PC-3 (cell line): ENCODE measurements around the gene FANCE. TPM values are rescaled to one million over a fixed set of nuclear protein-coding genes. Genes with fewer than 3 reads are reported as not detected.

ENCODE experiments used
- ATAC-seq: fragments of 200-7000 bp; cut with Tn5 transposase; 2 replicates; pipeline ENCODE4 v1.9.1; 2020; ENCODE audit warnings: mild to moderate bottlenecking, moderate library complexity
- BruUV-seq: library from RNA; stranded (reverse); fragments of 400-500 nt; replicated peaks from 2 replicates; lab custom pipeline; 2021; lab: Mats Ljungman, UMichigan
- CTCF ChIA-PET: fragments of 300-600 bp; sonication (Branson Sonifier 250); formaldehyde crosslinking; loops from one replicate; lab custom pipeline; 2022; ENCODE audit warnings: antibody characterized with exemption; lab: Charles Lee
- POLR2A ChIA-PET: fragments of 300-600 bp; sonication (Branson Sonifier 250); formaldehyde crosslinking; loops from one replicate; lab custom pipeline; 2022; ENCODE audit warnings: antibody characterized with exemption; ENCODE audit not compliant: unreplicated experiment; lab: Charles Lee
- DNase-seq: peaks from one replicate; pipeline ENCODE4 v3.0.0-alpha.2; 2015
- H2AFZ ChIP-seq: fragments of 300-600 bp; sonication (generic); 2 replicates; pipeline ENCODE4 v1.6.0; 2016; ENCODE audit warnings: antibody characterized with exemption, low read length
- H3F3A ChIP-seq: fragments of 300-600 bp; sonication (generic); one replicate; pipeline ENCODE4 v1.6.0; 2017; ENCODE audit warnings: antibody characterized with exemption, low read length, control low read depth, mild to moderate bottlenecking; ENCODE audit not compliant: unreplicated experiment
- H3K27ac ChIP-seq: fragments of 300-600 bp; sonication (generic); 2 replicates; pipeline ENCODE4 v1.5.1; 2016; ENCODE audit warnings: mild to moderate bottlenecking, low read length
- H3K27me3 ChIP-seq: fragments of 300-600 bp; sonication (generic); 2 replicates; pipeline ENCODE4 v1.6.1; 2016; ENCODE audit warnings: low read length, mixed read lengths
- H3K36me3 ChIP-seq: fragments of 300-600 bp; sonication (generic); 2 replicates; pipeline ENCODE4 v1.6.1; 2016; ENCODE audit warnings: low read depth, mixed run types, low read length, mixed read lengths
- H3K4me1 ChIP-seq: fragments of 300-600 bp; sonication (generic); 2 replicates; pipeline ENCODE4 v1.5.1; 2016; ENCODE audit warnings: low read length; ENCODE audit not compliant: insufficient read depth
- H3K4me2 ChIP-seq: fragments of 300-600 bp; sonication (generic); 2 replicates; pipeline ENCODE4 v1.6.0; 2016; ENCODE audit warnings: low read length
- H3K4me3 ChIP-seq: fragments of 300-600 bp; sonication (generic); 2 replicates; pipeline ENCODE4 v1.5.1; 2016; ENCODE audit warnings: mild to moderate bottlenecking, low read length, mixed read lengths
- H3K79me2 ChIP-seq: fragments of 300-600 bp; sonication (generic); 2 replicates; pipeline ENCODE4 v1.6.1; 2017; ENCODE audit warnings: low read length, mixed read lengths
- H3K9ac ChIP-seq: fragments of 300-600 bp; sonication (generic); 2 replicates; pipeline ENCODE4 v1.6.0; 2016; ENCODE audit warnings: mild to moderate bottlenecking, low read length
- H3K9me2 ChIP-seq: fragments of 300-600 bp; sonication (generic); replicated peaks from 2 replicates; pipeline ENCODE4 v1.6.1; 2016; ENCODE audit warnings: mixed run types, low read length, mixed read lengths
- H3K9me3 ChIP-seq: fragments of 300-600 bp; sonication (generic); 2 replicates; pipeline ENCODE4 v1.6.1; 2016; ENCODE audit warnings: low read length, mixed read lengths
- H4K20me1 ChIP-seq: fragments of 300-600 bp; sonication (generic); 2 replicates; pipeline ENCODE4 v1.6.1; 2016; ENCODE audit warnings: low read length, mixed read lengths
- EZH2 ChIP-seq: fragments of 300-600 bp; sonication (generic); IDR thresholded peaks from one replicate; pipeline ENCODE4 v1.6.1; 2017; ENCODE audit warnings: antibody characterized with exemption, mild to moderate bottlenecking, low read length; ENCODE audit not compliant: unreplicated experiment
- EZH2phosphoT487 ChIP-seq: fragments of 300-600 bp; sonication (generic); IDR thresholded peaks from 2 replicates; pipeline ENCODE4 v1.6.1; 2018; ENCODE audit warnings: mild to moderate bottlenecking, antibody characterized with exemption, low read length, borderline replicate concordance
- intact Hi-C: fragments of 100-400 bp; cut with micrococcal nuclease; formaldehyde crosslinking; loops from 2 replicates; pipeline ENCODE4 v1.9.0; 2023
- total RNA-seq: library from RNA; depleted of rRNA; stranded (reverse); fragments of >200 nt; gene quantifications from 2 replicates; pipeline ENCODE4 v1.2.3, GENCODE V29; 2014
- TF ChIP-seq, protein P1 (sequence below): fragments of 300-600 bp; sonication (generic); conservative IDR thresholded peaks from 2 replicates; pipeline ENCODE4 v1.5.1; 2017; ENCODE audit warnings: antibody characterized with exemption, low read depth, mild to moderate bottlenecking, low read length

Gene FANCE
- total RNA-seq, 1 experiment from 2014 or later, result 13.8 TPM

DNA sequence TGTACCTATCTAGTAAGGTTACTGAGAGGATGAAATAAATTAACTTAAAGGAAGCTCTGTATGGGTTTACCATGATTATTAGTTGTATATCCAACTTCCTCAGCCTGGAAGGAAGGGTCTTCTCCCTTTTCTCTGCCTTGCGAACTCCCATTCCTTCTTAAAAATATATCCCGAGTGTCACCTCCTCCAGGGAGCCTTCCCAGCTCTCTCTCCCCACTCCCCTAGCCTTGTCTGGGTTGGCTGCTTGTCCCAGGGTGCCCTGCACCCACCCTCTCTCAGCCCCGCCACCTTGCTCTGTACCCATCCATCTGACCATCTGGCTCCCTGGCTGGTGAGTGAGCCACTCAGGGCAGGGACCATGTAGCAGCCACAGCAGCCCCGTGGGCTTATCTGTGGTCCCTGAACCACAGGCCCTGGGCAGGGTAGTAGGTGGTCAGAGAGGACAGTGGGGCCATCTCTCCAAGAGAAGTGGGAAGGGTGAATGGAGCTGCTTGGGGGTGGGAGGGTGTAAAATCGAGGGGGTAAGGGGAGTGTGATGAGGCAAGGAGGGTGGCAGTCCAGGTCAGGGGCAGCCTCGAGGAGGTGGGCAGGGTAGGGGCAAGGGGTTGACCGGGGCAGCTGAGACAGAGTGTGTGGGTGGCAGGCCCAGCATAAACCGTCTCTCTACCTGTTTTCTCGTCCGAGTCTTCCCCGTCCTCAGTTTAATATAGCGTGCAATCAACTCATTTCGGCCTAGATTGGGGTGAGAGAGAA, 31.9 kb downstream of the FANCE start:
- Histone ChIP-seq H4K20me1 (no peaks in the 10 kb centered on the region), H3K79me2 (peaks cover 6% of the 10 kb centered on the region; the same call in 1 of the 2 replicates), H3F3A (no peaks in the 10 kb centered on the region), H3K4me1 (peaks cover 39% of the 10 kb centered on the region), H3K4me2 (no peak overlapping the region), H3K27me3 (no peaks in the 10 kb centered on the region), H3K36me3 (no peaks in the 10 kb centered on the region), H3K9me3 (no peaks in the 10 kb centered on the region), H3K9me2 (no peaks in the 10 kb centered on the region), H3K27ac (0 out of 2 replicates have a peak overlapping the region, but pooled peaks have one; percentile 90), H2AFZ (no peak overlapping the region), H3K9ac (no peak overlapping the region), H3K4me3 (no peak overlapping the region)
- TF ChIP-seq EZH2phosphoT487 (no peak), EZH2 (no peak)
- TF ChIP-seq, protein P1, sequence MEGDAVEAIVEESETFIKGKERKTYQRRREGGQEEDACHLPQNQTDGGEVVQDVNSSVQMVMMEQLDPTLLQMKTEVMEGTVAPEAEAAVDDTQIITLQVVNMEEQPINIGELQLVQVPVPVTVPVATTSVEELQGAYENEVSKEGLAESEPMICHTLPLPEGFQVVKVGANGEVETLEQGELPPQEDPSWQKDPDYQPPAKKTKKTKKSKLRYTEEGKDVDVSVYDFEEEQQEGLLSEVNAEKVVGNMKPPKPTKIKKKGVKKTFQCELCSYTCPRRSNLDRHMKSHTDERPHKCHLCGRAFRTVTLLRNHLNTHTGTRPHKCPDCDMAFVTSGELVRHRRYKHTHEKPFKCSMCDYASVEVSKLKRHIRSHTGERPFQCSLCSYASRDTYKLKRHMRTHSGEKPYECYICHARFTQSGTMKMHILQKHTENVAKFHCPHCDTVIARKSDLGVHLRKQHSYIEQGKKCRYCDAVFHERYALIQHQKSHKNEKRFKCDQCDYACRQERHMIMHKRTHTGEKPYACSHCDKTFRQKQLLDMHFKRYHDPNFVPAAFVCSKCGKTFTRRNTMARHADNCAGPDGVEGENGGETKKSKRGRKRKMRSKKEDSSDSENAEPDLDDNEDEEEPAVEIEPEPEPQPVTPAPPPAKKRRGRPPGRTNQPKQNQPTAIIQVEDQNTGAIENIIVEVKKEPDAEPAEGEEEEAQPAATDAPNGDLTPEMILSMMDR, result no peak
- BruUV-seq, result no TSS peak
- POLR2A ChIA-PET, result no interaction called here
- CTCF ChIA-PET, result no interaction called here
- no peak for ATAC-seq
- DNase-seq, result no peak
- intact Hi-C loops, result loop anchor here (2.0 kb wide), 1 partner anchor 15 kb away; the partner anchor contains the start of gene RPL10A

DNA sequence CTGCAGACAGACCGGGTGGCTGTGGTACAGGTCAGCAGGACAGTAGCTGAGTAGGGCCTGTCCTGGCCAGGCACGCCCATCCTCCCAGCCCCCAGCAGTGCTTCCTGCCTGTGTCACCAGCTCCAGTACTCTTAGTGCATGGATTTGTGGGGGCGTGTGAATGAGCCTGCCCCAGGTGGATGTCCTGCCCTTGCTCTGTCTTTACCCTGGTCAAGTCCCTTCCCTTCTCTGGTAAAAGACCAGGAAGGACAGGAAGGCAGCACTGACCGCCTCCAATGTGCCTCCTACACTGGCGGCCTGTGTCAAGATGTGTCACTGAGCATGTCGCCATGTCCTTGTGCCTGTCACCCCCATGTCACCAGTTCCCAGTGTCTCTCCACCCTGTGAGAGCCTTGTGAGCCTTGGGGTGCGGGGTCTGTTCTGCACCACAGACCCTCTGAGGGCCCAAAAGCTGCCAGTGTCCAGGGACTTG, 32.8 kb downstream of the FANCE start:
- TF ChIP-seq EZH2, result no peak
- TF ChIP-seq EZH2phosphoT487, result no peak
- Histone ChIP-seq H3K9ac (peak overlapping the region; percentile 74; the same call in 1 of the 2 replicates), H3K9me3 (no peaks in the 10 kb centered on the region), H2AFZ (no peak overlapping the region), H3K27ac (peak overlapping the region; percentile 90), H4K20me1 (no peaks in the 10 kb centered on the region), H3K4me3 (peak overlapping the region; percentile 53; the same call in 1 of the 2 replicates), H3K9me2 (no peaks in the 10 kb centered on the region), H3K4me2 (peak overlapping the region; percentile 81), H3K79me2 (peaks cover 9% of the 10 kb centered on the region; the same call in 1 of the 2 replicates), H3K27me3 (no peaks in the 10 kb centered on the region), H3K36me3 (no peaks in the 10 kb centered on the region), H3F3A (no peaks in the 10 kb centered on the region), H3K4me1 (peaks cover 39% of the 10 kb centered on the region)
- ATAC-seq (peak; percentile 61), DNase-seq (peak; percentile 62)
- POLR2A ChIA-PET, result no interaction called here
- no TSS peak for BruUV-seq
- intact Hi-C loops, result loop anchor here (2.0 kb wide), 1 partner anchor 16 kb away; the partner anchor contains the start of gene RPL10A
- CTCF ChIA-PET, result interaction anchor here (0.6 kb wide), 1 partner anchor 33 kb away, joined by 3 read pairs; the partner anchor contains the start of gene FANCE

DNA sequence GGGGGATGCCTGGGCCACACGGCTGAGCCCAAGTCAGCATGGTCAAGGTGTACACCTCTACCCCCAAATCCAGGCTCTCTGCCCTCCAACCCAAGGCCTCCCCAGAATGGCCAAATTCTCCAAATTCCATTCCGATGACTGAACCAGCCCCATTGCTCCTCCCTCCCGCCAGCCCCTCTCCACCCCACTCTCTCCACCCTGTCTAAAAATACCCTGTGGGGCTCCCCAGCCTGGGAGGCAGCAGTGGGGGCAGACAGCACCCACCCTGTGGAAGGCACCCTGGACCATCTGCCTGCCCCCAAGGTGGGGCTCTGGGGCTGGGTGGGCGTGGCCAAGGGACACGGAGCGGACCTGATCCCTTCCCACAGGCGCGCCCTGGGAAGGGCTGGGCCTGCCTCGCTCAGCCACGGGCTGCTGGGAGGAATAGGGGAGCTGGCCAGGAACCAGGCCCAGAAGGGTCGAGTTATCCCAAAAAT, 33.3 kb downstream of the FANCE start:
- BruUV-seq, result no TSS peak
- DNase-seq (peak; percentile 80), ATAC-seq (peak; percentile 66)
- TF ChIP-seq, protein P1, result no peak
- TF ChIP-seq EZH2phosphoT487 (no peak), EZH2 (no peak)
- Histone ChIP-seq H3K79me2 (peaks cover 9% of the 10 kb centered on the region; the same call in 1 of the 2 replicates), H3K9me2 (no peaks in the 10 kb centered on the region), H3K4me2 (peak overlapping the region; percentile 81), H3K27me3 (no peaks in the 10 kb centered on the region), H3K9me3 (no peaks in the 10 kb centered on the region), H4K20me1 (no peaks in the 10 kb centered on the region), H3K27ac (peak overlapping the region; percentile 90), H3K36me3 (no peaks in the 10 kb centered on the region), H3K9ac (peak overlapping the region; percentile 74), H3F3A (no peaks in the 10 kb centered on the region), H3K4me3 (peak overlapping the region; percentile 53; the same call in 1 of the 2 replicates), H3K4me1 (peaks cover 39% of the 10 kb centered on the region), H2AFZ (peak overlapping the region; percentile 72)
- ChIA-PET CTCF (interaction anchor here (0.6 kb wide), 1 partner anchor 33 kb away, joined by 3 read pairs; the partner anchor contains the start of gene FANCE), POLR2A (no interaction called here)
- intact Hi-C loops, result loop anchor here (2.0 kb wide), 1 partner anchor 17 kb away; the partner anchor contains the start of gene RPL10A
